DMS53 treated with DMSO at 0.1 percent for 48 hours (cell line): ENCODE results near the gene KRTAP5-9.
"Not testable (repeated sequence)": the region's sequence is repeated elsewhere in the genome, so short reads cannot be mapped to it uniquely, and the experiment has no call there.

ENCODE experiments used
- DNase-seq: peaks from one replicate; lab custom pipeline; 2025; ENCODE audit not compliant: unreplicated experiment; lab: John Stamatoyannopoulos, UW

KRTAP5-9 gene

GRCh38 chr11:71557257-71557656 is 9.0 kb downstream of the KRTAP5-9 start:
- DNase-seq, result no peak

DNA sequence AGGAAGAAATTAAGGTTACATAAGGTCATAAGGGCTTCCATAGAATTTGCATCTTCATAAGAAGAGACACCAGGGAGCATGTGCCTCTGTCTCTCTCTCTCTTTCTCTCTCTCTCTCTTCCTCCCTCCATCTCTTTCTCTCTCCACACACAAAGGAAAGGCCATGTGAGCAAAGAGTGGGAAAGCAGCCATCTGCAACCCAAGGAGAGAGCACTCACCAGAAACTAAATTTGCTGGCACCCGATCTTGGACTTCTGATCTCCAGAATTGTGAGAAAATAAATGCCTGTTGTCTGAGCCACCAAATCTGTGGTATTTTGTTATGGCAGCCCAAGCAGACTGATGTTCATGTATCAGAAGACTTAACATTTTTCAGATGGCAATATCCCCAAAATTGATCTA is 10.8 kb downstream of the KRTAP5-9 start:
- no peak for DNase-seq

- DNase-seq, result no peak
Measured at GRCh38 chr11:71562120-71562519, 13.9 kb downstream of the KRTAP5-9 start.

GRCh38 chr11:71563406-71563805 is 15.2 kb downstream of the KRTAP5-9 start:
- DNase-seq, result no peak

DNA sequence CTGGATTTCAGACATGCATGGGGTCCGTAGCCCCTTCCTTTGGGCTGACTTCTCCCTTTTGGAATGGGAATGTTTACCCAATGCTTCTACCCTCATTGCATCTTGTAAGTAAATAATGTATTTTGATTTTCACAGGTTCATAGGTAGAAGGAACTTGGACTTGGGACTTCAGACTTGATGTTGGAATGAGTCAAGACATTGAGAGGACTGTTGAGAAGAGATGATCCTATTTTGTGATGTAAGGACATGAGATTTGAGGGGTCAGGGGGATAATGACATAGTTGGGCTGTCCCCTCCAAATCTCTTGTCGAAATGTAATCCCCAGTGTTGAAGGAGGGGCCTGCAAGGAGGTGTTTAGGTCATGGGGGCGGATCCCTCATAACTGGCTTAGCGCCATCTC is 16.2 kb downstream of the KRTAP5-9 start:
- no peak for DNase-seq

DNA sequence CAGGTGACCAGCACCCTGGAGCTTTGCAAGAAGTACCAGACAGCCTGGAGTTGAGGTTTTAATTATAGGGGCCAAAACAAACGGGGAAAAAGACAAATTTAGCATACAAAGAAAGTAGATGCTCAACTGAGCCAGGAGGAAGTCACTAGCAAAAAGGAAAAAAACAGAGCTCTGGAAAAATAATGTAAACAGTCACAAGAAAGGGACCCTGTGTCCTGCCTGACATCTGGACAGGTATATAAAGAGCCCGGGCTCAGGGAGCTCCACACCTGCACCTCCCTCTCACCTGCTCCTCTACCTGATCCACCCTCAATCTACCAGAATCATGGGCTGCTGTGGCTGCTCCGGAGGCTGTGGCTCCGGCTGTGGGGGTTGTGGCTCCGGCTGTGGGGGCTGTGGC is 17.0 kb downstream of the KRTAP5-9 start, which contains the start of gene KRTAP5-10:
Gene KRTAP5-10 (plus strand): TSS at position 301 of the 400 bp plus-strand sequence. CDS start 25 bp downstream, at position 326.
- DNase-seq, result peak; percentile 53

DNA sequence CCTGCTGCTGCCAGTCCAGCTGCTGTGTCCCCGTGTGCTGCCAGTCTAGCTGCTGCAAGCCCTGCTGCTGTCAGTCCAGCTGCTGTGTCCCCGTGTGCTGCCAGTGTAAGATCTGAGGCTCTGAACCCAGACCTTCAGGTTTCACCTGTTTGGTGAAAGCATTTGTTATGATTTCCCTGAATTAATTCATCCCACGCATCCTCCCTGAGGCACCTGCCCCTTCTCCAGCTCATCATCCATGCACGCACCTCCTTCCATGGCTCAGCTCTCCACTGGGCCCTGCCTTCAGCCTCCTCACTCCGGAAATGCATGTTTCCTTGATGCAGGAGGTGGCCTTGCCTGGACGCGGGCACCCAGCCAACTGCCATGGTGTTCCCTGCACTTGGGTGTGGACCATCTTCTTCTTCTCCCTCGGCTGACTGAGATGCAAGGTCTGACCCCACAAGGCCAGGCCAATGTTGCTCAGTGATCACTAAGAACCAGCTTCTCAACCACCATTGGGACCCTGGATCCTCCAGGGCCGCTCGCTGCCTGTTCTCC is 17.9 kb downstream of the KRTAP5-9 start:
- DNase-seq, result peak; percentile 31

GRCh38 chr11:71566626-71567599 is 18.7 kb downstream of the KRTAP5-9 start:
- not testable (repeated sequence) for DNase-seq

DNA sequence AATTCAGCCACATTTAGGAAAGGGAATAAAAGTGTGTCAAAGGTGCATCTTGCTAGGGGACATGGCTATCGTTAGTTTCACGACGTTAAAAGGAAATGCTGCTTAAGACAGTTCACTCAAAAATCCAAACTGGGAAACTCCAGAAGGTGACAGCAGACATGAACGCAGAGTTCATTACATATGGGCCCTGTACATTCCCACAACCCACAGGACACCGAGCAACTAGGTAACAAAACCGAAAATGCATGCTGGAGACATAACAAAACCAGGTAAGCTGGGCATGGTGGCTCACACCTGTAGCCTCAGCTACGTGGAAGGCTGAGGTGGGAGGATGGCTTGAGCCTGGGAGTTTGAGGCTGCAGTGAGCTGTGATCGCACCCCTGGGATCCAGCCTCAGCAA is 19.4 kb downstream of the KRTAP5-9 start:
- not testable (repeated sequence) for DNase-seq

DNA sequence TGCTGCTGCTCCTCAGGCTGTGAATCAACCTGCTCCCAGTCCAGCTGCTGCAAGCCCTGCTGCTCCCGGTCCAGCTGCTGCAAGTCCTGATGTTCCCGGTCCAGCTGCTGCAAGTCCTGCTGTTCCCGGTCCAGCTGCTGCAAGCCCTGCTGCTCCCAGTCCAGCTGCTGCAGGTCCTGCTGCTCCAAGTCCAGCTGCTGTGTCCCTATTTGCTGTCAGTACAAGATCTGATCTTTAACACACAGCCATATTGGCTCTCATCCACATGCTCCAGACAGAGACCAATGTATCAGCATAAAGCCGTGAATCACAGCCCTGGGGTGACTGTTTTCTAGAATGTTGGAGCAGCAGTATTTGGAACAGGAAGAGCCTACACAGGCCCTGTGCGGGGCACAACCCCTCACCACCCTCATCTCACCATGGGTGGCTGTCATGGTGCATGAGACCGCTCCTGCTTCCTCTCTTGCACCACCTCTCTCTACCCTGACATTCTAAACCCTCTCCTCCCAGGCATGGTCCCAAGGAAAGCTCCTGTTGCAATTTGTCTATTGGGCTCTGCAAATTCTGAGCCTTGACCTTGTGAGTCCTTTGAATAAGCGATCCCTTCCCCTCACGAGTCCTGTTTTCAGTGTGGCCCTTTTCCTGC is 20.6 kb downstream of the KRTAP5-9 start:
- DNase-seq, result peak; percentile 59

DNA sequence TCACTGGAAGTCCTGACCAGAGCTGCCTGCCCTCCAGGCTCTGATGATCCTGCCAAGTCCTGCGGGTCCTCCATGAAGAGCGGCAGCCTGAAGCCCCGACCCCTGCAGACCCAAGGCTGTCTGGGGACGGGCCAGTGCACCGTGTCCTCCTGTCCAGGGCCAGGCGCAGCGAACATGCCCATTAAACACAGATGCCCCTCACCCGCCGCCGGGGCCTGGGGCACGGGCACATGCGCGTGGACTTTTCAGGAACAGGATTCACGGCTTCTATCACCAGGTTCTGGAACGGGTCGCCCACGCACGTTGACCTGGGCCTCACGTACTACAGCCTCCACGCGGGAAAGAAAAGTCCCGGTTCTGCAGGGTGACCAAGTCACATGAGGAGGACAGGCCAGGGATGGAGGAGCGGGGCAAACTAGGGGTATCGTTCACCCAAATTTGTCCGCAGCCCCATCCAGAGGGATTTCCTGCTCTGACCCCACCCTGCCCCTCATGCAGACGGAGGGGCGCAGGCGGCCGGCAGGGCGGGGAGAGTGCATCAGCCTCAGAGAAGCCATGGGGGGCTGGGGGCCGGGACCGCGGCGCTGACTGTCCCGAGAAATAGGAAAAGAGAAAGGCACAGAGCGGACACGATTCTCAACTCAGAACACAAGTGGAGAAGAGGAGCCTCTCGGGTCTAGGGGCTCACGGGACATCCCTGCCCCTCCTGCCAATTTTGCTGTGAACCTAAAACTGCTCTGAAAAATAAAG is 23.1 kb downstream of the KRTAP5-9 start:
- DNase-seq, result not testable (repeated sequence)

DNA sequence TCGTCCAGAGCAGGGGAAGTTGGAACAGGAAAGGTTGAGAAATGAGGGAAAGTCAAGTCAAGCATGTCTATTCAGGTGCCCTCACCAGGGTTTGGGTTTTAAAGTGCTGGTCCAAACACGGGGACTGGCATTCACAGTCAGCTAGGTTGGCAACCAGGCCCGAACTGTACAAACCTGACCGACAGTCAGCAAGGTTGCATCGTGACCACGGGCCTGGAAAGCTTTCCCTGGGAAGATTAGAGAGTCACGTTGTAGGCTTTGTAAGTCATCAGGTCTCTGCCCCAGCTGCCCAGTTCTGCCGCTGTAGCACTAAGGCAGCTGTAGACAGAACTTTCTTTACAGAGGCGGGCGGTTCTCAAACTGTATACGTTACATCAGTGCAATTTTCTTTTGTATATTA is 24.6 kb downstream of the KRTAP5-9 start:
- DNase-seq, result no peak

DNA sequence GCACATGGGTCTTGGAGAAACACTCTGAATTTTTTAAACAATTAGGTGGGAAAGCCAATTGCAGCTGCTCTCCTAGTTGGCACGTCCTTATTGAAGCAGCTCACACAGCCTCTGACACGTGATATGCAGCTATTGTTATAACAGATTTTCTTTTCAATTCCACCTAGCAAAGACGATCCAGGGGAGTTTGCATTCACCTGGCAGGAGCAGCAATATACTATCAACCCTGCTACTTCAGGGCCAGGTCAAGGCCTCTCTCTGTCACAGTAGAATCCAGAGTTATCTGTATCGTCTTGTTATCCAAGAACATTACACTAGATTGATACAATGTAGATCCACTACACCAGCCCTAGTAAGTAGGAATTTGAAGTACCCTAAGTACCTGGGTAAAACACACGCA is 26.2 kb downstream of the KRTAP5-9 start:
- no peak for DNase-seq

DNA sequence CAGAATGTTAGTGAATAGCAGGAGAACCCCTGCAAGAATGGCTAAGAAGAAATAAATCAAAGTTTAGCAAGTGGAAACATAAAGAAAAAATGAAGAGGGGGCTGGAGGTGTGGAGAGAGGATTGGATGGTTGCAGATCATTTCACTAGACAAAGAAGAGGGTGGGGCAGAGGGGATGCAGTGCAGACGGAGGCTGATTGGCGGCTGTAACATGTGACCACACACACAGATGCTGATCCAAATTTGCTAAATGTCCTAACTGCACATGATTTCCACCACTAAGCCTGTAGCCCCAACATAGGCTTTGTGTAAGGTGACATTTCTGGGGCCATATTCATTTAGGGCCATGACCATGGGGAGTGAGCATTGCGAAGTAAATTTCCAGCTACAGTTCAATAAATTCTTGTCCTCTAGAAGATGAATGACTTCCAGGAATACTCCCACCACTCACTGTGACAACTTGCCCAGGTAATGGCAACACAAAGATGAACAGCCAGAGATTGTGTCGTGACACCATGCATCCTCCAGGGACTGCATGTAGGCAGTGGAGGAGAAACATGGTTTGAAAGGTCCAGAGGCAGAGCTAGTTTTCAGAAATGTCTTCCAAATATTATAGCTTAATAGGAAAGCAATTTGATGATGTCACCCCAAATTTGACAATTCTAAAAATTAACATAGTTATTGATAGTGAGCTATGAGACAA is 27.7 kb downstream of the KRTAP5-9 start:
- no peak for DNase-seq

DNA sequence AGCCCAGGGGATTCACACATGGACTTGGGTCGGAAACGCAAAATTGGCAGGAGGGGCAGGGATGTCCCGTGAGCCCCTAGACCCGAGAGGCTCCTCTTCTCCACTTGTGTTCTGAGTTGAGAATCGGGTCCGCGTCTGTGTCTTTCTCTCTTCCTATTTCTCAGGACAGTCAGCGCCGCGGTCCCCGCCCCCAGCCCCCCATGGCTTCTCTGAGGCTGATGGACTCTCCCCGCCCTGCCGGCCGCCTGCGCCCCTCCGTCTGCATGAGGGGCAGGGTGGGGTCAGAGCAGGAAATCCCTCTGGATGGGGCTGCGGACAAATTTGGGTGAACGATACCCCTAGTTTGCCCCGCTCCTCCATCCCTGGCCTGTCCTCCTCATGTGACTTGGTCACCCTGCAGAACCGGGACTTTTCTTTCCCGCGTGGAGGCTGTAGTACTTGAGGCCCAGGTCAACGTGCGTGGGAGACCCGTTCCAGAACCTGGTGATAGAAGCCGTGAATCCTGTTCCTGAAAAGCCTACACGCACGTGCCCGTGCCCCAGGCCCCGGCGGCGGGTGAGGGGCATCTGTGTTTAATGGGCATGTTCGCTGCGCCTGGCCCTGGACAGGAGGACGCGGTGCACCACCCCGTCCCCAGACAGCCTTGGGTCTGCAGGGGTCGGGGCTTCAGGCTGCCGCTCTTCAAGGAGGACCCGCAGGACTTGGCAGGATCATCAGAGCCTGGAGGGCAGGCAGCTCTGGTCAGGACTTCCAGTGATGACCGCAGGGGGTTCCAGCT is 28.7 kb downstream of the KRTAP5-9 start:
- DNase-seq, result not testable (repeated sequence)

DNA sequence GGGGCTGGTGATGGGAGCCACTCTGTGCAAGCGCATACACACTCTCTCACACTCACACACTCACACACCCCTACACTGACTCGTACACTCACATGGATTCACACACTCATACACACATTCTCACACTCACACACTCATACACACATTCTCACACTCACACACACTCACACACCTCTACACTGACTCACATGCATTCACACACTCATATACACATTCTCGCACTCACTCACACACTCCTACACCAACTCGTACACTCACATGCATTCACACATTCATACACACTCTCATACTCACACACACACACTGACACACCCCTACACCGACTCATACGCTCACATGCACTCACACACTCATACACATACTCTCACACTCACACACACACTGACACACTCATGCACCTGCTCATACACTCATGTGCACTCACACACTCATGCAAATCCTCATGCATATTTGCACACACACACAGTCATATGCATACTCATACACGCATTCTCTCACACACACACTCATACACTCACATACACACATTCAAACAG is 29.3 kb downstream of the KRTAP5-9 start:
- DNase-seq, result no peak

GRCh38 chr11:71579513-71579912 is 31.3 kb downstream of the KRTAP5-9 start:
- DNase-seq, result not testable (repeated sequence)

GRCh38 chr11:71580057-71581003 is 32.1 kb downstream of the KRTAP5-9 start:
- DNase-seq, result peak; percentile 94
